GM12878 (cell line): ENCODE measurements around the gene PAF1. TPM values are rescaled to one million over a fixed set of nuclear protein-coding genes. Genes with fewer than 3 reads are reported as not detected.

Experiments used
- ATAC-seq: fragments of 200-7000 bp; cut with Tn5 transposase; 3 replicates; pipeline ENCODE4 v1.9.1; 2020; ENCODE audit warnings: mild to moderate bottlenecking, moderate library complexity
- BruUV-seq: library from RNA; stranded (reverse); fragments of 400-500 nt; replicated peaks from 2 replicates; lab custom pipeline; 2021; lab: Mats Ljungman, UMichigan
- CTCF ChIA-PET: fragments of 300-600 bp; sonication (Branson Sonifier 250); formaldehyde crosslinking; extraction: SDS; loops from one replicate; lab custom pipeline; 2021; ENCODE audit warnings: inconsistent platforms; lab: Yijun Ruan, JAX
- POLR2A ChIA-PET: fragments of 350-600 bp; formaldehyde crosslinking; extraction: SDS; loops from one replicate; lab custom pipeline; 2021; ENCODE audit warnings: inconsistent platforms; lab: Charles Lee
- RAD21 ChIA-PET: fragments of 300-600 bp; sonication (Branson Sonifier 250); formaldehyde crosslinking; loops from one replicate; lab custom pipeline; 2023; ENCODE audit warnings: antibody characterized with exemption; ENCODE audit not compliant: unreplicated experiment; lab: Charles Lee
- SMC1A ChIA-PET: fragments of 300-600 bp; sonication (Branson Sonifier 250); formaldehyde crosslinking; loops from one replicate; lab custom pipeline; 2023; ENCODE audit not compliant: unreplicated experiment, uncharacterized antibody; lab: Charles Lee
- DNase-seq: peaks from one replicate; pipeline ENCODE4 v3.0.0-alpha.2; 2011; ENCODE audit warnings: low read depth, low spot score
- FAIRE-seq: peaks from 3 replicates; lab custom pipeline; 2011; peaks lifted over from hg19 to GRCh38; lab: Jason Lieb, UNC
- H2AFZ ChIP-seq: 2 replicates; pipeline ENCODE4 v1.6.0; 2011; ENCODE audit warnings: low read depth, low read length, control low read depth; ENCODE audit not compliant: control insufficient read depth
- H3K27ac ChIP-seq: 2 replicates; pipeline ENCODE4 v1.5.1; 2011; ENCODE audit warnings: control low read depth; ENCODE audit not compliant: control insufficient read depth, insufficient read depth
- H3K27me3 ChIP-seq, 2 experiments: replicated peaks in 1 of 2; 2 replicates each; pipeline versions ENCODE4 v1.6.0 to v1.6.1; 2011; ENCODE audit warnings: low read length in 1 of 2; ENCODE audit not compliant: control insufficient read depth in 2 of 2, insufficient read depth in 2 of 2
- H3K36me3 ChIP-seq, 2 experiments: 2 replicates each; pipeline ENCODE4 v1.5.1; 2011; ENCODE audit warnings: low read length in 1 of 2; ENCODE audit not compliant: control insufficient read depth in 2 of 2, insufficient read depth in 2 of 2
- H3K4me1 ChIP-seq: 2 replicates; pipeline ENCODE4 v1.6.1; 2011; ENCODE audit warnings: mild to moderate bottlenecking, low read length, moderate library complexity, mixed read lengths; ENCODE audit not compliant: control insufficient read depth, insufficient read depth
- H3K4me2 ChIP-seq: 2 replicates; pipeline ENCODE4 v1.6.0; 2011; ENCODE audit warnings: control low read depth; ENCODE audit not compliant: control insufficient read depth, insufficient read depth
- H3K4me3 ChIP-seq: fragments of 200-600 bp; sonication (generic); 2 replicates; pipeline ENCODE4 v1.5.1; 2016
- H3K79me2 ChIP-seq: 2 replicates; pipeline ENCODE4 v1.6.0; 2011; ENCODE audit warnings: low read length; ENCODE audit not compliant: control insufficient read depth, insufficient read depth
- H3K9ac ChIP-seq: 2 replicates; pipeline ENCODE4 v1.8.0; 2011; ENCODE audit warnings: low read length, control low read depth, mixed read lengths; ENCODE audit not compliant: control insufficient read depth, insufficient read depth
- H3K9me3 ChIP-seq: replicated peaks from 3 replicates; pipeline ENCODE4 v1.5.1; 2011; ENCODE audit warnings: mild to moderate bottlenecking, low read length; ENCODE audit not compliant: control insufficient read depth, insufficient read depth
- H4K20me1 ChIP-seq: 2 replicates; pipeline ENCODE4 v1.6.0; 2011; ENCODE audit not compliant: control insufficient read depth, insufficient read depth
- BCL11A ChIP-seq: IDR thresholded peaks from 2 replicates; pipeline ENCODE4 v1.6.1; 2011; ENCODE audit warnings: low read depth, low read length
- BHLHE40 ChIP-seq, 2 experiments: fragments of 450-650 bp in 1 of 2; IDR thresholded peaks; 2 replicates each; pipeline ENCODE4 v1.6.1; 2011 to 2017; ENCODE audit warnings: low read depth in 2 of 2, borderline replicate concordance in 1 of 2, improper control_type of control experiment in 1 of 2, low read length in 1 of 2, mild to moderate bottlenecking in 1 of 2
- CHD4 ChIP-seq: fragments of 200-600 bp; sonication (generic); IDR thresholded peaks from 2 replicates; pipeline ENCODE4 v1.6.1; 2016; ENCODE audit warnings: mild to moderate bottlenecking
- HCFC1 ChIP-seq: fragments of 150-350 bp; IDR thresholded peaks from 2 replicates; pipeline ENCODE4 v1.6.1; 2014; ENCODE audit warnings: low read length
- MXI1 ChIP-seq: fragments of 150-350 bp; IDR thresholded peaks from 2 replicates; pipeline ENCODE4 v1.6.1; 2011; ENCODE audit warnings: low read depth, mild to moderate bottlenecking, inconsistent platforms, low read length, improper control_type of control experiment
- PAX5 ChIP-seq: IDR thresholded peaks from 2 replicates; pipeline ENCODE4 v1.6.1; 2011; ENCODE audit warnings: low read depth, low read length, borderline replicate concordance
- RAD21 ChIP-seq: IDR thresholded peaks from 2 replicates; pipeline ENCODE4 v1.6.1; 2011; ENCODE audit warnings: mild to moderate bottlenecking, low read depth, low read length, moderate library complexity; ENCODE audit not compliant: insufficient read depth
- RB1 ChIP-seq: fragments of 450-650 bp; formaldehyde crosslinking; IDR thresholded peaks from 2 replicates; pipeline ENCODE4 v1.6.1; 2017; ENCODE audit warnings: mild to moderate bottlenecking, borderline replicate concordance
- SMARCA5 ChIP-seq: fragments of 450-650 bp; IDR thresholded peaks from 2 replicates; pipeline ENCODE4 v1.6.1; 2017; ENCODE audit warnings: mild to moderate bottlenecking
- SREBF1 ChIP-seq: IDR thresholded peaks from 2 replicates; pipeline ENCODE4 v1.6.1; 2012; ENCODE audit warnings: mild to moderate bottlenecking, low read length
- SUPT20H ChIP-seq: IDR thresholded peaks from 2 replicates; pipeline ENCODE4 v1.6.1; 2011; ENCODE audit warnings: low read depth, mild to moderate bottlenecking, low read length, moderate library complexity, borderline replicate concordance; ENCODE audit not compliant: control insufficient read depth
- TCF3 ChIP-seq: IDR thresholded peaks from 2 replicates; pipeline ENCODE4 v1.6.1; 2012; ENCODE audit warnings: low read depth, mild to moderate bottlenecking, low read length, borderline replicate concordance; ENCODE audit not compliant: insufficient read depth
- TCF7 ChIP-seq: IDR thresholded peaks from 2 replicates; pipeline ENCODE4 v1.6.1; 2014; ENCODE audit warnings: antibody characterized with exemption, borderline replicate concordance
- ZNF217 ChIP-seq: fragments of 450-650 bp; IDR thresholded peaks from 2 replicates; pipeline ENCODE4 v1.6.1; 2017; ENCODE audit warnings: antibody characterized with exemption, mild to moderate bottlenecking
- WGBS: methylation state at CpG from one replicate; pipeline ENCODE4 v1.1.6; 2016; ENCODE audit warnings: low lambda C conversion rate; ENCODE audit not compliant: insufficient replicate concordance, insufficient coverage; ENCODE audit errors: missing lambda C conversion rate; 5-methylcytosine and 5-hydroxymethylcytosine counted together
- in situ Hi-C: fragments of 300-500 bp; cut with MboI; formaldehyde crosslinking; loops from 9 replicates; pipeline ENCODE4 v1.14.3; 2018; ENCODE audit warnings: mixed read lengths
- intact Hi-C: fragments of 100-400 bp; cut with micrococcal nuclease; formaldehyde crosslinking; loops from one replicate; pipeline ENCODE4 v1.14.2; 2022; ENCODE audit not compliant: unreplicated experiment
- polyA plus RNA-seq, 11 experiments: library from polyadenylated mRNA; depleted of rRNA in 4 of 11; unstranded in 6 of 11; stranded (reverse) in 5 of 11; fragments of >200 nt; fragmentation: Nextera tagmentation in 4 of 11; fragmentation: Illumina TruSeq in 1 of 11; extraction: Ambion mirVana in 4 of 11; extraction: Trizol in 1 of 11; gene quantifications; 1 replicate in 1 of 11; 2 replicates in 10 of 11; pipeline versions ENCODE4 v1.2.1 to v1.2.3, GENCODE V29; 2011 to 2016; ENCODE audit warnings: inconsistent platforms in 2 of 11, missing spikeins in 2 of 11, low read depth in 1 of 11
- total RNA-seq, 4 experiments: library from RNA; depleted of rRNA in 3 of 4; stranded (reverse); fragments of >200 nt in 3 of 4; fragmentation: Illumina TruSeq in 1 of 4; extraction: Trizol in 1 of 4; gene quantifications; 2 replicates each; pipeline versions ENCODE4 v1.2.1 to v1.2.3, GENCODE V29; 2013 to 2021
- TF ChIP-seq, protein P1 (sequence below): fragments of 450-650 bp; IDR thresholded peaks from 2 replicates; pipeline ENCODE4 v1.6.1; 2018; ENCODE audit warnings: borderline replicate concordance, mild to moderate bottlenecking; ENCODE audit not compliant: partially characterized antibody
- TF ChIP-seq, protein P2 (sequence below): fragments of 450-650 bp; conservative IDR thresholded peaks from 2 replicates; pipeline ENCODE4 v1.6.1; 2017; ENCODE audit warnings: mild to moderate bottlenecking, moderate library complexity

The PAF1 gene
- total and polyA plus RNA-seq, 10 of the 15 experiments (the other 5 are each of a cell fraction or from before 2014, with no cell fraction given), result 1.7 to 45.8 (median 39.6) TPM

DNA sequence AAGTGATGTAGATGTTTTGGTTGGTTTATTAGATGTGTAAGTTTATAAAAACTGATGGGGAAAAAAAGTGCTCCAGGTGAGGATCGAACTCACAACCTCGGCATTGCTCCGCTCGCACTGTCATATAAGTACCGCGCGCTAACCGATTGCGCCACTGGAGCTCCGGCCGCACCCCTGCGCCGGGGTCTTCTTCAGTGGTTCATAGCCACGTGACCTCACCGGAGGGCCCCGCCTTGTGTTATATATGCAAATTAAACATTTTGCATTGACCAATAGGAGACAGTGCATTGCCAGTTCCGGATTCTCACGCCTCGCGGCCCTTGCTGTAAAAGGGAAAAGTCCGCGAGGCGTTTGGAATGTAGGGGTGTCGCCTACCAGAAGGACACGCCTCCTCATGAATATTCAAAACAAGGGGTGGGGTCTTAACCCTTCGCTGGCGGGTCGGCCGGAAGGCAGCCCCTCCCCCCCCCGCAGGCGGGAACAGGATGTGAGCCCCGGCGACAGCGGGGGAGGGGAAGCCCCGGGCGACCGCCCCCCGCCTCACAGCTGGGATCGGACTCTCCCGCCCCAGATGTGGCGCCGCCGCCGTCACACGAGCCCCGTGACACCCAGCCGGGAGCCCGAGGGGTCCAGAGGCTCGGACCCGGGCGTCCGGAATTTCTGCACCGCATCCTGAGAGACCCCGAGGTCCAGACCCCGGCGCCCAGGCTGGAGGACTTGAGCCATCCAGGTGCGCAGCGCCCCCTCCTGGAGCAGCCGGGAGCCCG lies 21.4 kb upstream of the PAF1 start, which contains the start of gene PLEKHG2 (continued):
- peak; percentile 40; the same call in 1 of the 2 replicates for TF ChIP-seq SREBF1
- peak; percentile 97 for TF ChIP-seq SMARCA5
- TF ChIP-seq, protein P1, sequence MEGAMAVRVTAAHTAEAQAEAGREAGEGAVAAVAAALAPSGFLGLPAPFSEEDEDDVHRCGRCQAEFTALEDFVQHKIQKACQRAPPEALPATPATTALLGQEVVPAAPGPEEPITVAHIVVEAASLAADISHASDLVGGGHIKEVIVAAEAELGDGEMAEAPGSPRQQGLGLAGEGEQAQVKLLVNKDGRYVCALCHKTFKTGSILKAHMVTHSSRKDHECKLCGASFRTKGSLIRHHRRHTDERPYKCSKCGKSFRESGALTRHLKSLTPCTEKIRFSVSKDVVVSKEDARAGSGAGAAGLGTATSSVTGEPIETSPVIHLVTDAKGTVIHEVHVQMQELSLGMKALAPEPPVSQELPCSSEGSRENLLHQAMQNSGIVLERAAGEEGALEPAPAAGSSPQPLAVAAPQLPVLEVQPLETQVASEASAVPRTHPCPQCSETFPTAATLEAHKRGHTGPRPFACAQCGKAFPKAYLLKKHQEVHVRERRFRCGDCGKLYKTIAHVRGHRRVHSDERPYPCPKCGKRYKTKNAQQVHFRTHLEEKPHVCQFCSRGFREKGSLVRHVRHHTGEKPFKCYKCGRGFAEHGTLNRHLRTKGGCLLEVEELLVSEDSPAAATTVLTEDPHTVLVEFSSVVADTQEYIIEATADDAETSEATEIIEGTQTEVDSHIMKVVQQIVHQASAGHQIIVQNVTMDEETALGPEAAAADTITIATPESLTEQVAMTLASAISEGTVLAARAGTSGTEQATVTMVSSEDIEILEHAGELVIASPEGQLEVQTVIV, result peak; percentile 74
- TF ChIP-seq ZNF217, result peak; percentile 63
- TF ChIP-seq BHLHE40 (IDR thresholded peaks at IDR 0.05; ENCODE audit: borderline replicate concordance in 1 of 2, low read depth in 2 of 2, low read length in 1 of 2), result peak; percentile 99

GRCh38 chr19:39411832-39412099 lies 20.9 kb upstream of the PAF1 start:
- H3K4me3 ChIP-seq, result peak overlapping the region; percentile 4; the same call in 1 of the 2 replicates
- BruUV-seq, result no TSS peak
- no peaks in the 10 kb centered on the region for H3K27me3 ChIP-seq
- DNase-seq, result peak; percentile 89
- intact Hi-C loops, result loop anchor here (1.0 to 10.0 kb wide), 9 partner anchors 10 to 379 kb away; partner anchors contain the start of genes EID2B, FBXO27, PAK4 and SAMD4B
- H3K79me2 ChIP-seq, result peaks cover 62% of the 10 kb centered on the region
- WGBS, result 0% methylated on average over 7 of the region's 7 CpGs
- no peaks in the 10 kb centered on the region for H4K20me1 ChIP-seq
- peak; percentile 39 for ATAC-seq
- H3K36me3 ChIP-seq, result peaks cover 2 to 6% of the 10 kb centered on the region in 2 experiments; a peak in 2 of 4 replicates
- H3K9me3 ChIP-seq, result no peaks in the 10 kb centered on the region
- peak overlapping the region; percentile 77 for H3K4me2 ChIP-seq
- POLR2A ChIA-PET, result interaction anchor here (1.0 to 2.3 kb wide), 8 partner anchors 8 to 77 kb away, joined by 4 to 40 read pairs (median 6); partner anchors contain the start of genes GMFG, MED29, PAF1 and RPS16
- no peak overlapping the region for H2AFZ ChIP-seq
- in situ Hi-C loops, result loop anchor here (5.0 kb wide), 1 partner anchor 289 kb away; no protein-coding TSS in a partner anchor
- CTCF ChIA-PET, result interaction anchor here (0.7 to 2.3 kb wide), 23 partner anchors 9 to 302 kb away, joined by 3 to 218 read pairs (median 4); partner anchors contain the start of genes DLL3, EID2B, GMFG and MED29
- peak; percentile 97 for FAIRE-seq
- H3K27ac ChIP-seq, result peak overlapping the region; percentile 100
- SMC1A ChIA-PET, result interaction anchor here (1.0 to 2.3 kb wide), 12 partner anchors 13 to 290 kb away, joined by 3 to 146 read pairs (median 4); partner anchors contain the start of genes EID2B, MED29, PAF1 and RPS16
- peaks cover 15% of the 10 kb centered on the region for H3K4me1 ChIP-seq
- RAD21 ChIA-PET, result interaction anchor here (0.6 to 2.3 kb wide), 16 partner anchors 12 to 289 kb away, joined by 3 to 159 read pairs (median 4); partner anchors contain the start of genes EID2B, GMFG, MED29 and PAF1
- H3K9ac ChIP-seq, result no peak overlapping the region; the same call in 1 of the 2 replicates
- peak; percentile 27; the same call in 1 of the 2 replicates for TF ChIP-seq HCFC1
- peak; percentile 80; the same call in 1 of the 2 replicates for TF ChIP-seq MXI1
- TF ChIP-seq SREBF1, result no peak
- TF ChIP-seq SUPT20H, result no peak
- TF ChIP-seq ZNF217, result 0 out of 2 replicates have a peak, but pooled peaks have one; percentile 97
- 0 out of 2 replicates have a peak, but pooled peaks have one; percentile 17 for TF ChIP-seq PAX5
- TF ChIP-seq CHD4, result no peak
- TF ChIP-seq RB1, result 0 out of 2 replicates have a peak, but pooled peaks have one; percentile 38
- no peak; the same call in 1 of the 2 replicates for TF ChIP-seq TCF3
- peak; percentile 96 for TF ChIP-seq RAD21
- no peak for TF ChIP-seq BCL11A
- TF ChIP-seq TCF7, result peak; percentile 28; the same call in 1 of the 2 replicates
- TF ChIP-seq SMARCA5, result peak; percentile 95; the same call in 1 of the 2 replicates
- TF ChIP-seq, protein P2, sequence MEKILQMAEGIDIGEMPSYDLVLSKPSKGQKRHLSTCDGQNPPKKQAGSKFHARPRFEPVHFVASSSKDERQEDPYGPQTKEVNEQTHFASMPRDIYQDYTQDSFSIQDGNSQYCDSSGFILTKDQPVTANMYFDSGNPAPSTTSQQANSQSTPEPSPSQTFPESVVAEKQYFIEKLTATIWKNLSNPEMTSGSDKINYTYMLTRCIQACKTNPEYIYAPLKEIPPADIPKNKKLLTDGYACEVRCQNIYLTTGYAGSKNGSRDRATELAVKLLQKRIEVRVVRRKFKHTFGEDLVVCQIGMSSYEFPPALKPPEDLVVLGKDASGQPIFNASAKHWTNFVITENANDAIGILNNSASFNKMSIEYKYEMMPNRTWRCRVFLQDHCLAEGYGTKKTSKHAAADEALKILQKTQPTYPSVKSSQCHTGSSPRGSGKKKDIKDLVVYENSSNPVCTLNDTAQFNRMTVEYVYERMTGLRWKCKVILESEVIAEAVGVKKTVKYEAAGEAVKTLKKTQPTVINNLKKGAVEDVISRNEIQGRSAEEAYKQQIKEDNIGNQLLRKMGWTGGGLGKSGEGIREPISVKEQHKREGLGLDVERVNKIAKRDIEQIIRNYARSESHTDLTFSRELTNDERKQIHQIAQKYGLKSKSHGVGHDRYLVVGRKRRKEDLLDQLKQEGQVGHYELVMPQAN, result peak; percentile 66; the same call in 1 of the 2 replicates
